PFSK-1 (cell line): Measurements from ENCODE around the gene SLC25A18. TPM values are rescaled to one million over a fixed set of nuclear protein-coding genes. Genes with fewer than 3 reads are reported as not detected.

Experiments
- FOXP2 ChIP-seq: optimal IDR thresholded peaks from 2 replicates; pipeline ENCODE3; 2011; ENCODE audit warnings: borderline replicate concordance, control low read depth, inconsistent platforms; ENCODE audit not compliant: insufficient read depth; ENCODE audit errors: extremely low read length, extremely low read depth
- POLR2AphosphoS5 ChIP-seq: IDR thresholded peaks from 2 replicates; pipeline ENCODE4 v1.6.1; 2012; ENCODE audit warnings: low read depth, mild to moderate bottlenecking, control low read depth, low read length, moderate library complexity
- REST ChIP-seq, 2 experiments: IDR thresholded peaks; 2 replicates each; pipeline versions ENCODE4 v1.6.1 to v1.8.0; 2011 to 2012; ENCODE audit warnings: low read depth in 2 of 2, low read length in 2 of 2, control low read depth in 1 of 2, inconsistent platforms in 1 of 2, mild to moderate bottlenecking in 1 of 2, moderate library complexity in 1 of 2; ENCODE audit not compliant: insufficient read depth in 1 of 2
- SIN3A ChIP-seq: IDR thresholded peaks from 2 replicates; pipeline ENCODE4 v1.6.1; 2012; ENCODE audit warnings: mild to moderate bottlenecking, low read length, moderate library complexity, borderline replicate concordance; ENCODE audit not compliant: insufficient read depth
- TAF1 ChIP-seq: IDR thresholded peaks from 2 replicates; pipeline ENCODE4 v1.6.1; 2012; ENCODE audit warnings: low read length, control low read depth, borderline replicate concordance; ENCODE audit not compliant: insufficient read depth
- polyA plus RNA-seq: library from polyadenylated mRNA; unstranded; fragments of >200 nt; gene quantifications from one replicate; pipeline ENCODE4 v1.2.1, GENCODE V29; 2012; ENCODE audit warnings: low read depth, missing spikeins; ENCODE audit not compliant: insufficient read length

SLC25A18 gene, protein sequence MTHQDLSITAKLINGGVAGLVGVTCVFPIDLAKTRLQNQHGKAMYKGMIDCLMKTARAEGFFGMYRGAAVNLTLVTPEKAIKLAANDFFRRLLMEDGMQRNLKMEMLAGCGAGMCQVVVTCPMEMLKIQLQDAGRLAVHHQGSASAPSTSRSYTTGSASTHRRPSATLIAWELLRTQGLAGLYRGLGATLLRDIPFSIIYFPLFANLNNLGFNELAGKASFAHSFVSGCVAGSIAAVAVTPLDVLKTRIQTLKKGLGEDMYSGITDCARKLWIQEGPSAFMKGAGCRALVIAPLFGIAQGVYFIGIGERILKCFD
- 0.56 TPM for polyA plus RNA-seq

- TF ChIP-seq TAF1 (no peak), FOXP2 (no peak)
Measured at GRCh38 chr22:17562906-17563870, at the start of gene SLC25A18. Gene SLC25A18 (plus strand): TSS chr22:17563498. CDS start chr22:17579945, 16,447 bp downstream.

GRCh38 chr22:17513612-17514011 lies 49.7 kb upstream of the SLC25A18 start:
- TF ChIP-seq TAF1 (no peak), REST (IDR thresholded peaks at IDR 0.05; ENCODE audit: insufficient read depth in 1 of 2, low read depth in 2 of 2, low read length in 2 of 2) (no peak), SIN3A (no peak), FOXP2 (no peak), POLR2AphosphoS5 (no peak)

DNA sequence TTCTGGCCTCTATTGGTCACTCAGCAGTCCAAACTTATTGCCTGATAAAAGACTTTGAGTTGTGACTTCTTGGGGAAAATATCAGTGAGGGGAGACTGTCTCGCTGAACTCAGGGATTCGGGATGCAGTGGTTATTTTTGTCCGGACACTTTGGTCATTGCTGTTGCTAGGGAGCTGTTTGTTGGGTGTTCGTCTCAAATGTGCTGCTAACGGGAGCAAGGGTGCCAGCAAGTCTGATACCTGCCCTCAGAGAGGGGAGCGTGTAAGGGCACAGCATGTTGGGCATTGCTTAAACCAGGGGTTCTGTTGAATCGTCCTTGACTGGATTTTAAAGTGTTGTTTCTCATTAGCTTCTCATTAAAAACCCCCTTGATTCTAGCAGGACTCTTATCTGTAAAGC lies 49.2 kb upstream of the SLC25A18 start:
- TF ChIP-seq REST (IDR thresholded peaks at IDR 0.05; ENCODE audit: insufficient read depth in 1 of 2, low read depth in 2 of 2, low read length in 2 of 2): no peak
- TF ChIP-seq FOXP2: no peak
- TF ChIP-seq POLR2AphosphoS5: no peak
- no peak for TF ChIP-seq SIN3A
- no peak for TF ChIP-seq TAF1

DNA sequence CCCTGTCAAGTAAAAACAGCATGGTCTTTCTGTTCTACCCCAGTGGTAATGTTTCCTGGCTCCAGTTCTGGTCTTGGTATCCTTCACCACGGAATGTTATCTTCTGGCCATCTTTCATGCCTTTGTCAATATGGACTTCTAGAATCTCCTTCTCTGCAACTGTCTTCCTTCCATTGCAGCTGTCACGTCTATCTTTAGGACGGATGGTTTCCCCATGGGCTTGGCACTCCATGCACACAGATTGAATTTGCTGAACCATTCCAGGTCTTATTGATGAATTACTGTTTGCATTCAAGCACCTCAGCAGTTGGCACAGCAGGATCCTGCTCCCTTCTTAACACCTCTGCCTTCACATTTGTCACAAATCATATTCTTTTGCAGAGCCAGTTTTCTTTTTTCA lies 44.9 kb upstream of the SLC25A18 start:
- TF ChIP-seq SIN3A (no peak), TAF1 (no peak), REST (IDR thresholded peaks at IDR 0.05; ENCODE audit: insufficient read depth in 1 of 2, low read depth in 2 of 2, low read length in 2 of 2) (no peak), POLR2AphosphoS5 (no peak), FOXP2 (no peak)

GRCh38 chr22:17523925-17524324 lies 39.4 kb upstream of the SLC25A18 start:
- TF ChIP-seq FOXP2 (no peak), POLR2AphosphoS5 (no peak), SIN3A (no peak), REST (IDR thresholded peaks at IDR 0.05; ENCODE audit: insufficient read depth in 1 of 2, low read depth in 2 of 2, low read length in 2 of 2) (no peak), TAF1 (no peak)
